ENCODE results near the gene VWA8. TPM values are rescaled to one million over a fixed set of nuclear protein-coding genes. Genes with fewer than 3 reads are reported as not detected.
A peak's percentile ranks its signal among the peaks of the same experiment; 100 is the strongest.

Gene VWA8
- total RNA-seq, 4 donors from 2014 or later, result 12.0 to 34.0 (median 16.6) TPM

GRCh38 chr13:41613984-41614661 lies 346.8 kb downstream of the VWA8 start:
- no peaks in the 10 kb centered on the region for H3K27me3 ChIP-seq
- WGBS, result 57% methylated on average over 11 of the region's 12 CpGs
- H3K36me3 ChIP-seq, result peaks cover 21% of the 10 kb centered on the region
- H3K4me3 ChIP-seq, result no peak overlapping the region
- DNase-seq (ENCODE audit: low spot score in 2 of 2), result no peak
- TF ChIP-seq CTCF (IDR thresholded peaks at IDR 0.05) (no peak), EP300 (IDR thresholded peaks at IDR 0.05) (no peak), POLR2A (IDR thresholded peaks at IDR 0.05) (no peak), POLR2AphosphoS5 (IDR thresholded peaks at IDR 0.05) (no peak)
- peaks cover 19% of the 10 kb centered on the region for H3K4me1 ChIP-seq
- no peak overlapping the region for H3K27ac ChIP-seq
- H3K9me3 ChIP-seq, result no peaks in the 10 kb centered on the region

- no peaks in the 10 kb centered on the region for H3K27me3 ChIP-seq
- peaks cover 26% of the 10 kb centered on the region for H3K36me3 ChIP-seq
- H3K4me1 ChIP-seq, result peaks cover 19% of the 10 kb centered on the region
- TF ChIP-seq EP300 (IDR thresholded peaks at IDR 0.05) (no peak), CTCF (IDR thresholded peaks at IDR 0.05) (no peak), POLR2A (IDR thresholded peaks at IDR 0.05) (no peak), POLR2AphosphoS5 (IDR thresholded peaks at IDR 0.05) (no peak)
- no peak for DNase-seq (ENCODE audit: low spot score in 2 of 2)
- no peak overlapping the region for H3K27ac ChIP-seq
- 100% methylated on average over 1 of the region's 1 CpG for WGBS
- no peaks in the 10 kb centered on the region for H3K9me3 ChIP-seq
- no peak overlapping the region for H3K4me3 ChIP-seq
Observed at GRCh38 chr13:41613471-41613870, 347.4 kb downstream of the VWA8 start.

GRCh38 chr13:41611385-41611784 lies 349.5 kb downstream of the VWA8 start:
- no peak for DNase-seq (ENCODE audit: low spot score in 2 of 2)
- H3K4me3 ChIP-seq, result no peak overlapping the region
- no peak for TF ChIP-seq POLR2AphosphoS5 (IDR thresholded peaks at IDR 0.05)
- no peaks in the 10 kb centered on the region for H3K27me3 ChIP-seq
- peaks cover 26% of the 10 kb centered on the region for H3K36me3 ChIP-seq
- WGBS, result 96% methylated on average over 8 of the region's 8 CpGs
- no peaks in the 10 kb centered on the region for H3K9me3 ChIP-seq
- H3K27ac ChIP-seq, result no peak overlapping the region
- peaks cover 19% of the 10 kb centered on the region for H3K4me1 ChIP-seq

GRCh38 chr13:41610404-41610803 lies 350.5 kb downstream of the VWA8 start:
- peaks cover 26% of the 10 kb centered on the region for H3K36me3 ChIP-seq
- no peak for DNase-seq (ENCODE audit: low spot score in 2 of 2)
- H3K9me3 ChIP-seq, result no peaks in the 10 kb centered on the region
- TF ChIP-seq POLR2AphosphoS5 (IDR thresholded peaks at IDR 0.05) (no peak), POLR2A (IDR thresholded peaks at IDR 0.05) (no peak), CTCF (IDR thresholded peaks at IDR 0.05) (no peak), EP300 (IDR thresholded peaks at IDR 0.05) (no peak)
- no peaks in the 10 kb centered on the region for H3K27me3 ChIP-seq
- no peak overlapping the region for H3K4me3 ChIP-seq
- H3K4me1 ChIP-seq, result peaks cover 19% of the 10 kb centered on the region
- WGBS, result 53% methylated on average over 4 of the region's 4 CpGs
- H3K27ac ChIP-seq, result peak overlapping the region; percentile 46

- peaks cover 19% of the 10 kb centered on the region for H3K4me1 ChIP-seq
- TF ChIP-seq CTCF (IDR thresholded peaks at IDR 0.05) (no peak), EP300 (IDR thresholded peaks at IDR 0.05) (no peak), POLR2AphosphoS5 (IDR thresholded peaks at IDR 0.05) (no peak), POLR2A (IDR thresholded peaks at IDR 0.05) (no peak)
- DNase-seq (ENCODE audit: low spot score in 2 of 2), result no peak
- peak overlapping the region; percentile 46 for H3K27ac ChIP-seq
- peaks cover 26% of the 10 kb centered on the region for H3K36me3 ChIP-seq
- H3K27me3 ChIP-seq, result no peaks in the 10 kb centered on the region
- WGBS, result 93% methylated on average over 4 of the region's 4 CpGs
- no peak overlapping the region for H3K4me3 ChIP-seq
- no peaks in the 10 kb centered on the region for H3K9me3 ChIP-seq
Observed at GRCh38 chr13:41609828-41610227, 351.1 kb downstream of the VWA8 start.

GRCh38 chr13:41608839-41609177 lies 352.1 kb downstream of the VWA8 start:
- no peak for DNase-seq (ENCODE audit: low spot score in 2 of 2)
- H3K27me3 ChIP-seq, result no peaks in the 10 kb centered on the region
- peaks cover 11% of the 10 kb centered on the region for H3K4me1 ChIP-seq
- no peaks in the 10 kb centered on the region for H3K9me3 ChIP-seq
- TF ChIP-seq CTCF (IDR thresholded peaks at IDR 0.05) (no peak), EP300 (IDR thresholded peaks at IDR 0.05) (no peak), POLR2AphosphoS5 (IDR thresholded peaks at IDR 0.05) (no peak), POLR2A (IDR thresholded peaks at IDR 0.05) (no peak)
- H3K36me3 ChIP-seq, result peaks cover 22% of the 10 kb centered on the region
- H3K4me3 ChIP-seq, result no peak overlapping the region
- H3K27ac ChIP-seq, result no peak overlapping the region
- WGBS, result 80% methylated on average over 1 of the region's 1 CpG
